GM18520 (cell line): ENCODE data around the gene HEATR9.

Source experiments
- ATAC-seq: cut with Tn5 transposase; IDR thresholded peaks from one replicate; pipeline ENCODE4 v1.9.1; 2021; ENCODE audit not compliant: unreplicated experiment

HEATR9 gene

GRCh38 chr17:35865412-35866340 lies 3.0 kb downstream of the HEATR9 start:
- ATAC-seq, result no peak

- no peak for ATAC-seq
Observed at GRCh38 chr17:35864853-35865252, 3.8 kb downstream of the HEATR9 start.

- no peak for ATAC-seq
Observed at GRCh38 chr17:35856603-35857002, 12.1 kb downstream of the HEATR9 start.

- no peak for ATAC-seq
Observed at GRCh38 chr17:35855965-35856364, 12.7 kb downstream of the HEATR9 start.

GRCh38 chr17:35849469-35850348 lies 19.0 kb downstream of the HEATR9 start:
- ATAC-seq, result no peak

GRCh38 chr17:35847633-35848373 lies 20.9 kb downstream of the HEATR9 start:
- ATAC-seq, result no peak

- no peak for ATAC-seq
Observed at GRCh38 chr17:35847006-35847405, 21.7 kb downstream of the HEATR9 start.

- ATAC-seq, result no peak
Observed at GRCh38 chr17:35846055-35846809, 22.5 kb downstream of the HEATR9 start.

- no peak for ATAC-seq
Observed at GRCh38 chr17:35844547-35844946, 24.1 kb downstream of the HEATR9 start.

- ATAC-seq, result no peak
Observed at GRCh38 chr17:35843698-35844097, 25.0 kb downstream of the HEATR9 start.

GRCh38 chr17:35842239-35842638 lies 26.5 kb downstream of the HEATR9 start:
- ATAC-seq, result no peak

- no peak for ATAC-seq
Observed at GRCh38 chr17:35841505-35841904, 27.2 kb downstream of the HEATR9 start.

- ATAC-seq, result no peak
Observed at GRCh38 chr17:35841101-35841500, 27.6 kb downstream of the HEATR9 start.

- no peak for ATAC-seq
Observed at GRCh38 chr17:35825206-35825605, 43.5 kb downstream of the HEATR9 start.

GRCh38 chr17:35821308-35821707 lies 47.4 kb downstream of the HEATR9 start:
- ATAC-seq, result no peak

GRCh38 chr17:35819455-35819854 lies 49.2 kb downstream of the HEATR9 start:
- ATAC-seq, result no peak

GRCh38 chr17:35817196-35817595 lies 51.5 kb downstream of the HEATR9 start:
- ATAC-seq, result no peak

- no peak for ATAC-seq
Observed at GRCh38 chr17:35816723-35817122, 52.0 kb downstream of the HEATR9 start.

GRCh38 chr17:35812456-35812855 lies 56.2 kb downstream of the HEATR9 start:
- ATAC-seq, result no peak

GRCh38 chr17:35811759-35812158 lies 56.9 kb downstream of the HEATR9 start:
- no peak for ATAC-seq
